GM23338 (cell line): ENCODE results near the gene GRK5. TPM values are rescaled to one million over a fixed set of nuclear protein-coding genes. Genes with fewer than 3 reads are reported as not detected.

ENCODE experiments used
- ATAC-seq: fragments of 200-7000 bp; cut with Tn5 transposase; 3 replicates; pipeline ENCODE4 v1.9.1; 2020
- DNase-seq: peaks from one replicate; pipeline ENCODE4 v3.0.0-alpha.2; 2015; ENCODE audit warnings: low spot score
- H2AFZ ChIP-seq: fragments of 200-600 bp; sonication (generic); 2 replicates; pipeline ENCODE4 v1.8.0; 2016; ENCODE audit warnings: antibody characterized with exemption, mild to moderate bottlenecking, moderate library complexity
- H3F3A ChIP-seq: fragments of 200-600 bp; sonication (generic); replicated peaks from 2 replicates; pipeline ENCODE4 v1.8.0; 2017; ENCODE audit warnings: antibody characterized with exemption, mixed run types, low read depth
- H3K27ac ChIP-seq: fragments of 200-600 bp; sonication (generic); 2 replicates; pipeline ENCODE4 v1.6.1; 2016; ENCODE audit warnings: low read depth
- H3K27me3 ChIP-seq: fragments of 200-600 bp; sonication (generic); 2 replicates; pipeline ENCODE4 v1.8.0; 2016; ENCODE audit warnings: mild to moderate bottlenecking, mixed run types, moderate library complexity; ENCODE audit not compliant: insufficient read depth
- H3K36me3 ChIP-seq: fragments of 200-600 bp; sonication (generic); 2 replicates; pipeline ENCODE4 v1.8.0; 2016; ENCODE audit warnings: mild to moderate bottlenecking; ENCODE audit not compliant: insufficient read depth
- H3K4me1 ChIP-seq: fragments of 200-600 bp; sonication (generic); 2 replicates; pipeline ENCODE4 v1.8.0; 2016; ENCODE audit warnings: mild to moderate bottlenecking, moderate library complexity; ENCODE audit not compliant: insufficient read depth
- H3K4me2 ChIP-seq: fragments of 200-600 bp; sonication (generic); 2 replicates; pipeline ENCODE4 v1.7.1; 2017; ENCODE audit warnings: mixed run types
- H3K4me3 ChIP-seq: fragments of 200-600 bp; sonication (generic); 2 replicates; pipeline ENCODE4 v1.6.1; 2016; ENCODE audit warnings: mixed run types
- H3K79me2 ChIP-seq: fragments of 200-600 bp; sonication (generic); replicated peaks from 2 replicates; pipeline ENCODE4 v1.8.0; 2017; ENCODE audit warnings: mild to moderate bottlenecking; ENCODE audit not compliant: insufficient read depth
- H3K9me2 ChIP-seq: fragments of 200-600 bp; sonication (generic); 2 replicates; pipeline ENCODE4 v1.8.0; 2017; ENCODE audit not compliant: insufficient read depth
- H4K20me1 ChIP-seq: fragments of 200-600 bp; sonication (generic); replicated peaks from 2 replicates; pipeline ENCODE4 v1.8.0; 2017; ENCODE audit warnings: mild to moderate bottlenecking; ENCODE audit not compliant: insufficient read depth
- H3K27ac Mint-ChIP-seq: 2 replicates; pipeline ENCODE4 v1.8.0; 2020; ENCODE audit warnings: inconsistent platforms, mild to moderate bottlenecking, moderate library complexity, mixed read lengths
- H3K27me3 Mint-ChIP-seq: 3 replicates; pipeline ENCODE4 v1.8.0; 2022; ENCODE audit warnings: low read depth, mild to moderate bottlenecking, moderate library complexity, mixed read lengths, inconsistent platforms; ENCODE audit not compliant: insufficient read depth, poor library complexity
- H3K36me3 Mint-ChIP-seq: 3 replicates; pipeline ENCODE4 v1.8.0; 2021; ENCODE audit warnings: low read depth, mild to moderate bottlenecking, inconsistent platforms, moderate library complexity, mixed read lengths
- H3K4me1 Mint-ChIP-seq: 3 replicates; pipeline ENCODE4 v1.8.0; 2020; ENCODE audit warnings: mild to moderate bottlenecking, inconsistent platforms, mixed read lengths
- H3K4me3 Mint-ChIP-seq: 3 replicates; pipeline ENCODE4 v1.8.0; 2021; ENCODE audit warnings: moderate library complexity, mild to moderate bottlenecking, inconsistent platforms, mixed read lengths
- H3K9me3 Mint-ChIP-seq: 3 replicates; pipeline ENCODE4 v1.8.0; 2020; ENCODE audit warnings: moderate library complexity, mild to moderate bottlenecking, inconsistent platforms, mixed read lengths
- CREB1 ChIP-seq: fragments of 250-450 bp; sonication (Bioruptor Pico); IDR thresholded peaks from 2 replicates; pipeline ENCODE4 v1.5.0; 2020; ENCODE audit warnings: low read depth, mild to moderate bottlenecking, moderate library complexity
- EZH2 ChIP-seq: fragments of 200-600 bp; sonication (generic); IDR thresholded peaks from one replicate; pipeline ENCODE4 v1.8.0; 2017; ENCODE audit warnings: antibody characterized with exemption, mild to moderate bottlenecking, low read depth; ENCODE audit not compliant: unreplicated experiment
- EZH2phosphoT487 ChIP-seq: fragments of 200-600 bp; sonication (generic); IDR thresholded peaks from one replicate; pipeline ENCODE4 v1.8.1; 2018; ENCODE audit warnings: antibody characterized with exemption; ENCODE audit not compliant: unreplicated experiment
- JUNB ChIP-seq: IDR thresholded peaks from one replicate; pipeline ENCODE4 v1.6.1; 2016; ENCODE audit warnings: antibody characterized with exemption; ENCODE audit not compliant: unreplicated experiment
- NANOG ChIP-seq: IDR thresholded peaks from 2 replicates; pipeline ENCODE4 v1.6.1; 2016; ENCODE audit warnings: antibody characterized with exemption, borderline replicate concordance
- POLR2AphosphoS5 ChIP-seq: IDR thresholded peaks from 2 replicates; pipeline ENCODE4 v1.6.1; 2016; ENCODE audit warnings: antibody characterized with exemption, low read depth
- STAT1 ChIP-seq: IDR thresholded peaks from one replicate; pipeline ENCODE4 v1.6.1; 2016; ENCODE audit warnings: antibody characterized with exemption; ENCODE audit not compliant: unreplicated experiment
- ZNF114 ChIP-seq: fragments of 250-450 bp; sonication (Bioruptor Pico); IDR thresholded peaks from 2 replicates; pipeline ENCODE4 v1.5.0; 2020; ENCODE audit warnings: mild to moderate bottlenecking, moderate library complexity
- ZNF331 ChIP-seq: fragments of 250-450 bp; sonication (Bioruptor Pico); IDR thresholded peaks from 2 replicates; pipeline ENCODE4 v1.5.0; 2020; ENCODE audit warnings: low read depth, mild to moderate bottlenecking, moderate library complexity
- polyA plus RNA-seq: library from polyadenylated mRNA; unstranded; fragments of >200 nt; fragmentation: Nextera tagmentation; extraction: Ambion mirVana; gene quantifications from 2 replicates; pipeline ENCODE4 v1.2.1, GENCODE V29; 2016
- total RNA-seq: library from RNA; depleted of rRNA; stranded (reverse); fragments of >200 nt; shearing (Covaris generic); gene quantifications from 2 replicates; pipeline ENCODE4 v1.2.3, GENCODE V29; 2014
- TF ChIP-seq, protein P1 (sequence below), 2 experiments: fragments of 200-600 bp in 1 of 2; sonication (generic) in 1 of 2; conservative IDR thresholded peaks; 2 replicates each; pipeline versions ENCODE4 v1.5.1 to v1.6.1; 2016 to 2017; ENCODE audit warnings: antibody characterized with exemption in 2 of 2, low read depth in 2 of 2, mild to moderate bottlenecking in 2 of 2, moderate library complexity in 1 of 2
- TF ChIP-seq, protein P2 (sequence below): fragments of 250-450 bp; sonication (Bioruptor Pico); IDR thresholded peaks from 2 replicates; pipeline ENCODE4 v1.5.0; 2020; ENCODE audit warnings: mild to moderate bottlenecking, moderate library complexity
- TF ChIP-seq, protein P3 (sequence below): IDR thresholded peaks from 2 replicates; pipeline ENCODE4 v1.6.1; 2016; ENCODE audit warnings: antibody characterized with exemption

The GRK5 gene
- total and polyA plus RNA-seq, 2 experiments from 2014 or later: 0.53 to 2.0 TPM

DNA sequence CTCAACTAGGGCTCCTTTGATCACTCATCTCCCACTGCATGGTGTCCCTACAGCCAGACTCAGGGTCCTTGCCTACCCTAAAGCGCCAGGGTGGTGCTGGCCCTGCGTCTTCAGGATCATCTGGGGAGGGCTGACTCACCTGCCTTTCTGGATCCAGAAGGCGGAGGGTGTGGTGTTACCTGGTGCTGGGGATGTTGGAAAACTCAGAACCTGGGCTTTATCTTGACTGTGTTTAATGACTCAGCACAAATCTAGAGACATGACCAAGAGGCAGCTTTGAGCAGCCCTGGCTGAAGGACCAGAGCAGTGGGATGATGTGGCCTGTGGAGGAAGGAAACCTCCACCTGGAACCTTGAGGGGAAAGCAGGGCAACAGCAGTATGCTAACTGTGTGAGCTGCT lies 96.5 kb downstream of the GRK5 start (continued):
- no peak for TF ChIP-seq JUNB
- TF ChIP-seq ZNF331 (CRISPR knock-in tag): no peak
- TF ChIP-seq, protein P1, sequence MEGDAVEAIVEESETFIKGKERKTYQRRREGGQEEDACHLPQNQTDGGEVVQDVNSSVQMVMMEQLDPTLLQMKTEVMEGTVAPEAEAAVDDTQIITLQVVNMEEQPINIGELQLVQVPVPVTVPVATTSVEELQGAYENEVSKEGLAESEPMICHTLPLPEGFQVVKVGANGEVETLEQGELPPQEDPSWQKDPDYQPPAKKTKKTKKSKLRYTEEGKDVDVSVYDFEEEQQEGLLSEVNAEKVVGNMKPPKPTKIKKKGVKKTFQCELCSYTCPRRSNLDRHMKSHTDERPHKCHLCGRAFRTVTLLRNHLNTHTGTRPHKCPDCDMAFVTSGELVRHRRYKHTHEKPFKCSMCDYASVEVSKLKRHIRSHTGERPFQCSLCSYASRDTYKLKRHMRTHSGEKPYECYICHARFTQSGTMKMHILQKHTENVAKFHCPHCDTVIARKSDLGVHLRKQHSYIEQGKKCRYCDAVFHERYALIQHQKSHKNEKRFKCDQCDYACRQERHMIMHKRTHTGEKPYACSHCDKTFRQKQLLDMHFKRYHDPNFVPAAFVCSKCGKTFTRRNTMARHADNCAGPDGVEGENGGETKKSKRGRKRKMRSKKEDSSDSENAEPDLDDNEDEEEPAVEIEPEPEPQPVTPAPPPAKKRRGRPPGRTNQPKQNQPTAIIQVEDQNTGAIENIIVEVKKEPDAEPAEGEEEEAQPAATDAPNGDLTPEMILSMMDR (conservative IDR thresholded peaks at IDR 0.05; ENCODE audit: low read depth in 2 of 2): no peak

DNA sequence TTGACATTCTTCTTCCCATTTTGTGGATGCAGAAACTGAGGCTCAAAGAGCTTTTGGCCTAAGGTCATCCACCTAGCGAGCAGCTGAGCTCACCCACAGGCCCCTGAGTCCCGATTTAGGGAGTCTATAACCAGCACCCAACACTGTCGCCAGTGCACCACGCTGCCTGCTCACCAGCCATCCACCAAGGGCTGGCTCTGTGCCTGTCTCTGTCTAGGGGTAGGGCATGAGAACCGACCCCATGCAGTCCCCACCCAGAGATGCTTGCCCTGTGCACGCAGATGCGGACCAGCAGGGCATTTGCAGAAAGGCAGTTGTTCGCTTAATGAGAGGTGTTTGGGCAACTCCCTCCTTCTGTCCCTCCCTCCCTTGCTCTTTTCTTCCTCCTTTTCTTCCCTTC lies 97.2 kb downstream of the GRK5 start:
- Histone ChIP-seq H3K4me3 (no peak overlapping the region), H3K27ac (no peak overlapping the region), H3K79me2 (no peaks in the 10 kb centered on the region), H3F3A (no peaks in the 10 kb centered on the region), H3K27me3 (no peaks in the 10 kb centered on the region), H3K4me1 (no peaks in the 10 kb centered on the region), H3K9me2 (no peaks in the 10 kb centered on the region), H3K36me3 (no peaks in the 10 kb centered on the region), H2AFZ (no peak overlapping the region), H3K4me2 (no peak overlapping the region), H4K20me1 (no peaks in the 10 kb centered on the region)
- ATAC-seq: no peak
- no peak overlapping the region for H3K4me3 Mint-ChIP-seq
- H3K36me3 Mint-ChIP-seq: no peaks in the 10 kb centered on the region; the same call in 2 of the 3 replicates
- TF ChIP-seq, protein P2, sequence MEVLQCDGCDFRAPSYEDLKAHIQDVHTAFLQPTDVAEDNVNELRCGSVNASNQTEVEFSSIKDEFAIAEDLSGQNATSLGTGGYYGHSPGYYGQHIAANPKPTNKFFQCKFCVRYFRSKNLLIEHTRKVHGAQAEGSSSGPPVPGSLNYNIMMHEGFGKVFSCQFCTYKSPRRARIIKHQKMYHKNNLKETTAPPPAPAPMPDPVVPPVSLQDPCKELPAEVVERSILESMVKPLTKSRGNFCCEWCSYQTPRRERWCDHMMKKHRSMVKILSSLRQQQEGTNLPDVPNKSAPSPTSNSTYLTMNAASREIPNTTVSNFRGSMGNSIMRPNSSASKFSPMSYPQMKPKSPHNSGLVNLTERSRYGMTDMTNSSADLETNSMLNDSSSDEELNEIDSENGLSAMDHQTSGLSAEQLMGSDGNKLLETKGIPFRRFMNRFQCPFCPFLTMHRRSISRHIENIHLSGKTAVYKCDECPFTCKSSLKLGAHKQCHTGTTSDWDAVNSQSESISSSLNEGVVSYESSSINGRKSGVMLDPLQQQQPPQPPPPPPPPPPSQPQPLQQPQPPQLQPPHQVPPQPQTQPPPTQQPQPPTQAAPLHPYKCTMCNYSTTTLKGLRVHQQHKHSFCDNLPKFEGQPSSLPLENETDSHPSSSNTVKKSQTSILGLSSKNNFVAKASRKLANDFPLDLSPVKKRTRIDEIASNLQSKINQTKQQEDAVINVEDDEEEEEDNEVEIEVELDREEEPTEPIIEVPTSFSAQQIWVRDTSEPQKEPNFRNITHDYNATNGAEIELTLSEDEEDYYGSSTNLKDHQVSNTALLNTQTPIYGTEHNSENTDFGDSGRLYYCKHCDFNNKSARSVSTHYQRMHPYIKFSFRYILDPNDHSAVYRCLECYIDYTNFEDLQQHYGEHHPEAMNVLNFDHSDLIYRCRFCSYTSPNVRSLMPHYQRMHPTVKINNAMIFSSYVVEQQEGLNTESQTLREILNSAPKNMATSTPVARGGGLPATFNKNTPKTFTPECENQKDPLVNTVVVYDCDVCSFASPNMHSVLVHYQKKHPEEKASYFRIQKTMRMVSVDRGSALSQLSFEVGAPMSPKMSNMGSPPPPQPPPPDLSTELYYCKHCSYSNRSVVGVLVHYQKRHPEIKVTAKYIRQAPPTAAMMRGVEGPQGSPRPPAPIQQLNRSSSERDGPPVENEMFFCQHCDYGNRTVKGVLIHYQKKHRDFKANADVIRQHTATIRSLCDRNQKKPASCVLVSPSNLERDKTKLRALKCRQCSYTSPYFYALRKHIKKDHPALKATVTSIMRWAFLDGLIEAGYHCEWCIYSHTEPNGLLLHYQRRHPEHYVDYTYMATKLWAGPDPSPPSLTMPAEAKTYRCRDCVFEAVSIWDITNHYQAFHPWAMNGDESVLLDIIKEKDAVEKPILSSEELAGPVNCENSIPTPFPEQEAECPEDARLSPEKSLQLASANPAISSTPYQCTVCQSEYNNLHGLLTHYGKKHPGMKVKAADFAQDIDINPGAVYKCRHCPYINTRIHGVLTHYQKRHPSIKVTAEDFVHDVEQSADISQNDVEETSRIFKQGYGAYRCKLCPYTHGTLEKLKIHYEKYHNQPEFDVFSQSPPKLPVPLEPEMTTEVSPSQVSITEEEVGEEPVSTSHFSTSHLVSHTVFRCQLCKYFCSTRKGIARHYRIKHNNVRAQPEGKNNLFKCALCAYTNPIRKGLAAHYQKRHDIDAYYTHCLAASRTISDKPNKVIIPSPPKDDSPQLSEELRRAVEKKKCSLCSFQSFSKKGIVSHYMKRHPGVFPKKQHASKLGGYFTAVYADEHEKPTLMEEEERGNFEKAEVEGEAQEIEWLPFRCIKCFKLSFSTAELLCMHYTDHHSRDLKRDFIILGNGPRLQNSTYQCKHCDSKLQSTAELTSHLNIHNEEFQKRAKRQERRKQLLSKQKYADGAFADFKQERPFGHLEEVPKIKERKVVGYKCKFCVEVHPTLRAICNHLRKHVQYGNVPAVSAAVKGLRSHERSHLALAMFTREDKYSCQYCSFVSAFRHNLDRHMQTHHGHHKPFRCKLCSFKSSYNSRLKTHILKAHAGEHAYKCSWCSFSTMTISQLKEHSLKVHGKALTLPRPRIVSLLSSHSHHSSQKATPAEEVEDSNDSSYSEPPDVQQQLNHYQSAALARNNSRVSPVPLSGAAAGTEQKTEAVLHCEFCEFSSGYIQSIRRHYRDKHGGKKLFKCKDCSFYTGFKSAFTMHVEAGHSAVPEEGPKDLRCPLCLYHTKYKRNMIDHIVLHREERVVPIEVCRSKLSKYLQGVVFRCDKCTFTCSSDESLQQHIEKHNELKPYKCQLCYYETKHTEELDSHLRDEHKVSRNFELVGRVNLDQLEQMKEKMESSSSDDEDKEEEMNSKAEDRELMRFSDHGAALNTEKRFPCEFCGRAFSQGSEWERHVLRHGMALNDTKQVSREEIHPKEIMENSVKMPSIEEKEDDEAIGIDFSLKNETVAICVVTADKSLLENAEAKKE: no peak
- TF ChIP-seq EZH2phosphoT487: no peak
- TF ChIP-seq NANOG: no peak
- no peak for TF ChIP-seq STAT1
- no peak for TF ChIP-seq POLR2AphosphoS5
- TF ChIP-seq, protein P3, sequence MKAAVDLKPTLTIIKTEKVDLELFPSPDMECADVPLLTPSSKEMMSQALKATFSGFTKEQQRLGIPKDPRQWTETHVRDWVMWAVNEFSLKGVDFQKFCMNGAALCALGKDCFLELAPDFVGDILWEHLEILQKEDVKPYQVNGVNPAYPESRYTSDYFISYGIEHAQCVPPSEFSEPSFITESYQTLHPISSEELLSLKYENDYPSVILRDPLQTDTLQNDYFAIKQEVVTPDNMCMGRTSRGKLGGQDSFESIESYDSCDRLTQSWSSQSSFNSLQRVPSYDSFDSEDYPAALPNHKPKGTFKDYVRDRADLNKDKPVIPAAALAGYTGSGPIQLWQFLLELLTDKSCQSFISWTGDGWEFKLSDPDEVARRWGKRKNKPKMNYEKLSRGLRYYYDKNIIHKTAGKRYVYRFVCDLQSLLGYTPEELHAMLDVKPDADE: no peak
- no peak for TF ChIP-seq EZH2
- TF ChIP-seq, protein P1 (conservative IDR thresholded peaks at IDR 0.05; ENCODE audit: low read depth in 2 of 2): no peak
- TF ChIP-seq ZNF114 (CRISPR knock-in tag): no peak
- TF ChIP-seq JUNB: no peak
- no peak for TF ChIP-seq ZNF331 (CRISPR knock-in tag)
- no peak for TF ChIP-seq CREB1 (CRISPR knock-in tag)
- H3K27me3 Mint-ChIP-seq: peaks cover 5% of the 10 kb centered on the region
- no peaks in the 10 kb centered on the region for H3K9me3 Mint-ChIP-seq
- no peak overlapping the region for H3K27ac Mint-ChIP-seq
- H3K4me1 Mint-ChIP-seq: no peaks in the 10 kb centered on the region; the same call in 2 of the 3 replicates
- no peak for DNase-seq
